ENCODE data around the gene PRKAG2.
"Not testable (repeated sequence)": the region's sequence is repeated elsewhere in the genome, so short reads cannot be mapped to it uniquely, and the experiment has no call there.

Gene PRKAG2

GRCh38 chr7:151586531-151587260, 290.2 kb downstream of the PRKAG2 start:
- DNase-seq (ENCODE audit: low read depth): no peak
- TF ChIP-seq CTCF (IDR thresholded peaks at IDR 0.05; ENCODE audit: insufficient read depth, low read depth, low read length, missing control alignments): no peak
- H3K4me3 ChIP-seq (ENCODE audit: low read depth, low read length): no peak overlapping the region

GRCh38 chr7:151585744-151586393, 291.0 kb downstream of the PRKAG2 start:
- no peak for TF ChIP-seq CTCF (IDR thresholded peaks at IDR 0.05; ENCODE audit: insufficient read depth, low read depth, low read length, missing control alignments)
- no peak for DNase-seq (ENCODE audit: low read depth)
- H3K4me3 ChIP-seq (ENCODE audit: low read depth, low read length): no peak overlapping the region

DNA sequence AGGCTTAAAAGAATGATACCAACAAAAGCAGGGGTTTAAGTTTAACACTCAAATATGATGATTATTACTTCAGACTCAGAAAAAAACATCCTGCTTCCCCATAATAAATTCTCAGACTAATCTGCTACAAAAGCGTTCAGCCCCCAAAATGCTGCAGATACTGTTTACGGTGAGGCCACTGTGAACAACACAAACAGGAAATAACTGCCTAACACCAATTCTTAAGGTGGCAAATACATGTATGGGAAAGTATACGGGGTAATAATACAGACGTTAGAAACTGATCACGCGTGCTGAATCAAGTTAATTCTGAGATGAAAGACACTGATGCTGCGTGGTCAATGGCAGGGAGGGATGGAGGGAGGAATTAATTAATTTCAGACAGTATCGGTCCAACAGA, 295.2 kb downstream of the PRKAG2 start:
- TF ChIP-seq CTCF (IDR thresholded peaks at IDR 0.05; ENCODE audit: insufficient read depth, low read depth, low read length, missing control alignments): no peak
- DNase-seq (ENCODE audit: low read depth): no peak
- H3K4me3 ChIP-seq (ENCODE audit: low read depth, low read length): no peak overlapping the region

DNA sequence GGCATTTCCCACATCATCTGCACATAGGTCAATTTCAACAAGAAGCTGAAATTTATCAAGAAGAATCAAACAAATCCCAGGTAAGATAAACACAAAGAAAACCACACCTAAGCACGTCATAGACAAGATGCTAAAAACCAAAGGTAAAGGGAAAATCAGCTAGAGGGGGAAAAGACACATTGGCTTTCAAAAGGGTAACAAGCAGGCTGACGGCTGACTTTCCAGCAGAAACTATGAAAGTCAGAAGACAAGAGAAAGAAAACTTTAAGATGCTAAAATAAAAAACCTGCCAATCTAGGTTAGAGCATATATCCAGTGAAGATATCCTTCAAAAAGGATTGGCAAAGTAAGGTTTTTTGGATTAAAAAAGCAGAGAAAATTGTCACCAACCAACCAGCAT, 297.3 kb downstream of the PRKAG2 start:
- no peak for TF ChIP-seq CTCF (IDR thresholded peaks at IDR 0.05; ENCODE audit: insufficient read depth, low read depth, low read length, missing control alignments)
- DNase-seq (ENCODE audit: low read depth): no peak
- H3K4me3 ChIP-seq (ENCODE audit: low read depth, low read length): no peak overlapping the region

GRCh38 chr7:151575410-151575809, 301.5 kb downstream of the PRKAG2 start:
- no peak for TF ChIP-seq CTCF (IDR thresholded peaks at IDR 0.05; ENCODE audit: insufficient read depth, low read depth, low read length, missing control alignments)
- H3K4me3 ChIP-seq (ENCODE audit: low read depth, low read length): no peak overlapping the region
- no peak for DNase-seq (ENCODE audit: low read depth)

- not testable (repeated sequence) for DNase-seq (ENCODE audit: low read depth); H3K4me3 ChIP-seq (ENCODE audit: low read depth, low read length)
Measured at GRCh38 chr7:151573046-151573445, 303.9 kb downstream of the PRKAG2 start.

DNA sequence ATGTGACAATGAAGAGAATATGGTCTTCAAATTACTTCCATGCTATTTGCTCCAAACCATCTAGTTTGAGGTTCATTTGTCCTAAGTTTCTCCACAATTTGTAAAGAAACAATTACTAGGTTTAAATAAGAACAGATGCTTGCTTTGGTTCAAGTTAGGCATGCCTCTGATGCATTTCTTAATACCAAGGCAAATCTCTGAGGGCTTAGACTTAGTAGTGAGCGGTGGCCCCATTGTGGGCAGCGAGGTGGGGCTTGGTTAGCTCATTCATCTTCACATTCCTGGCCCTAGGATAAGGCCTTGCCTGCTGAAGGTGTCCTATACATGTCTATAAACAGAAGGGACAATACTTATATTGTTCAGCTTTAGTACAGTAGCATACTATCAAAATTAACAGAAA, 304.8 kb downstream of the PRKAG2 start:
- H3K4me3 ChIP-seq (ENCODE audit: low read depth, low read length): no peak overlapping the region
- TF ChIP-seq CTCF (IDR thresholded peaks at IDR 0.05; ENCODE audit: insufficient read depth, low read depth, low read length, missing control alignments): no peak
- no peak for DNase-seq (ENCODE audit: low read depth)
